Right atrium auricular region (tissue), 2 donors: ENCODE measurements around the gene TSPAN9. TPM values are rescaled to one million over a fixed set of nuclear protein-coding genes. Genes with fewer than 3 reads are reported as not detected.

Source experiments
- DNase-seq: peaks from one replicate; pipeline ENCODE4 v3.0.0-alpha.2; 2019; ENCODE audit warnings: low spot score
- H3K27ac ChIP-seq, 2 donors: fragments of 200-600 bp; sonication (generic); 1 replicate in 1 of 2; 2 replicates in 1 of 2; pipeline ENCODE4 v1.5.1; 2016 to 2019
- H3K27me3 ChIP-seq, 2 donors: fragments of 200-600 bp; sonication (generic); one replicate each; pipeline versions ENCODE4 v1.5.1 to v1.6.0; 2017 to 2019
- H3K36me3 ChIP-seq: fragments of 200-600 bp; sonication (generic); one replicate; pipeline ENCODE4 v1.5.1; 2016
- H3K4me1 ChIP-seq, 2 donors: fragments of 200-600 bp; sonication (generic); one replicate each; pipeline versions ENCODE4 v1.5.1 to v1.6.0; 2017 to 2019
- H3K4me3 ChIP-seq, 2 donors: fragments of 200-600 bp; sonication (generic); 1 replicate in 1 of 2; 2 replicates in 1 of 2; pipeline ENCODE4 v1.5.1; 2017 to 2019; ENCODE audit warnings: mild to moderate bottlenecking in 1 of 2, moderate library complexity in 1 of 2
- H3K9me3 ChIP-seq, 2 donors: fragments of 200-600 bp; sonication (generic); one replicate each; pipeline ENCODE4 v1.5.1; 2019
- CTCF ChIP-seq, 2 donors: fragments of 200-600 bp; sonication (generic); IDR thresholded peaks; one replicate each; pipeline ENCODE4 v1.5.1; 2019; ENCODE audit warnings: antibody characterized with exemption in 2 of 2
- total RNA-seq, 2 donors: library from RNA; depleted of rRNA; stranded (reverse); fragments of >200 nt; gene quantifications; one replicate each; pipeline ENCODE4 v1.1.0, GENCODE V29; 2016

Gene TSPAN9
- total RNA-seq, 2 donors from 2014 or later = 103 to 185 TPM

- H3K4me3 ChIP-seq = no peak overlapping the region
- H3K9me3 ChIP-seq = no peaks in the 10 kb centered on the region
- no peaks in the 10 kb centered on the region for H3K36me3 ChIP-seq
- H3K27me3 ChIP-seq = no peaks in the 10 kb centered on the region
- DNase-seq = peak; percentile 66
- peaks cover 0 to 75% of the 10 kb centered on the region in 2 donors for H3K4me1 ChIP-seq
- no peak for TF ChIP-seq CTCF (IDR thresholded peaks at IDR 0.05)
- peak overlapping the region; percentile 45 to 59 for H3K27ac ChIP-seq
Observed at GRCh38 chr12:3145033-3145432, 67.9 kb downstream of the TSPAN9 start.

GRCh38 chr12:3145546-3146310 lies 68.5 kb downstream of the TSPAN9 start:
- Histone ChIP-seq H3K9me3 (no peaks in the 10 kb centered on the region), H3K27me3 (no peaks in the 10 kb centered on the region), H3K4me3 (no peak overlapping the region), H3K4me1 (peaks cover 0 to 75% of the 10 kb centered on the region in 2 donors), H3K27ac (peak overlapping the region; percentile 45 to 59), H3K36me3 (no peaks in the 10 kb centered on the region)
- DNase-seq = no peak
- TF ChIP-seq CTCF (IDR thresholded peaks at IDR 0.05) = no peak

GRCh38 chr12:3147260-3147659 lies 70.1 kb downstream of the TSPAN9 start:
- Histone ChIP-seq H3K27ac (no peak overlapping the region), H3K9me3 (no peaks in the 10 kb centered on the region), H3K4me3 (no peak overlapping the region), H3K4me1 (peaks cover 0 to 75% of the 10 kb centered on the region in 2 donors), H3K36me3 (no peaks in the 10 kb centered on the region), H3K27me3 (no peaks in the 10 kb centered on the region)
- no peak for TF ChIP-seq CTCF (IDR thresholded peaks at IDR 0.05)
- DNase-seq = no peak

GRCh38 chr12:3148366-3149000 lies 71.3 kb downstream of the TSPAN9 start:
- no peak for TF ChIP-seq CTCF (IDR thresholded peaks at IDR 0.05)
- Histone ChIP-seq H3K36me3 (no peaks in the 10 kb centered on the region), H3K4me3 (no peak overlapping the region), H3K27ac (peak overlapping the region in 1 of 2 donors; percentile 25), H3K9me3 (no peaks in the 10 kb centered on the region), H3K4me1 (peaks cover 0 to 85% of the 10 kb centered on the region in 2 donors), H3K27me3 (no peaks in the 10 kb centered on the region)
- DNase-seq = no peak

GRCh38 chr12:3149515-3150307 lies 72.5 kb downstream of the TSPAN9 start:
- H3K4me3 ChIP-seq = no peak overlapping the region
- peak overlapping the region in 1 of 2 donors; percentile 48 for H3K27ac ChIP-seq
- no peak for TF ChIP-seq CTCF (IDR thresholded peaks at IDR 0.05)
- no peaks in the 10 kb centered on the region for H3K9me3 ChIP-seq
- no peaks in the 10 kb centered on the region for H3K36me3 ChIP-seq
- no peaks in the 10 kb centered on the region for H3K27me3 ChIP-seq
- no peak for DNase-seq
- peaks cover 0 to 88% of the 10 kb centered on the region in 2 donors for H3K4me1 ChIP-seq
